Heart right ventricle (tissue), 16 donors: Measurements from ENCODE around the gene ULBP2. TPM values are rescaled to one million over a fixed set of nuclear protein-coding genes. Genes with fewer than 3 reads are reported as not detected.
"Not testable (repeated sequence)": the region's sequence is repeated elsewhere in the genome, so short reads cannot be mapped to it uniquely, and the experiment has no call there.

Experiments
- ATAC-seq, 8 donors: fragments of 200-7000 bp; cut with Tn5 transposase; one replicate each; pipeline ENCODE4 v1.9.1; 2020; ENCODE audit warnings: mild to moderate bottlenecking in 8 of 8, moderate library complexity in 8 of 8, moderate number of reproducible peaks in 1 of 8
- DNase-seq, 2 donors: peaks; one replicate each; pipeline ENCODE4 v3.0.0-alpha.2; 2020
- H3K27ac ChIP-seq, 10 donors: fragments of 200-600 bp; sonication (generic) in 2 of 10; one replicate each; pipeline versions ENCODE4 v1.5.0 to v1.8.0; 2020 to 2022; ENCODE audit warnings: mild to moderate bottlenecking in 3 of 10
- H3K27me3 ChIP-seq, 7 donors: fragments of 200-600 bp; one replicate each; pipeline ENCODE4 v1.8.0; 2021 to 2022; ENCODE audit warnings: mild to moderate bottlenecking in 2 of 7
- H3K36me3 ChIP-seq, 9 donors: fragments of 200-600 bp; sonication (generic) in 1 of 9; one replicate each; pipeline versions ENCODE4 v1.5.0 to v1.8.0; 2020 to 2022; ENCODE audit warnings: mild to moderate bottlenecking in 2 of 9
- H3K4me1 ChIP-seq, 9 donors: fragments of 200-600 bp; sonication (generic) in 1 of 9; one replicate each; pipeline versions ENCODE4 v1.5.0 to v1.8.0; 2020 to 2022; ENCODE audit warnings: mild to moderate bottlenecking in 4 of 9
- H3K4me3 ChIP-seq, 10 donors: fragments of 200-600 bp; sonication (generic) in 2 of 10; one replicate each; pipeline versions ENCODE4 v1.5.0 to v1.8.0; 2020 to 2022; ENCODE audit warnings: mild to moderate bottlenecking in 7 of 10, moderate library complexity in 2 of 10
- H3K9me3 ChIP-seq, 11 donors: fragments of 200-600 bp in 10 of 11; sonication (generic) in 2 of 11; one replicate each; pipeline versions ENCODE4 v1.5.0 to v1.8.0; 2013 to 2022; ENCODE audit warnings: mild to moderate bottlenecking in 2 of 11, control low read depth in 1 of 11, moderate library complexity in 1 of 11
- WGBS, 2 donors: extraction: QIAGEN DNeasy Blood & Tissue Kit; methylation state at CpG; one replicate each; pipeline ENCODE4 v1.1.7; 2013; ENCODE audit warnings: inconsistent platforms in 1 of 2; 5-methylcytosine and 5-hydroxymethylcytosine counted together
- intact Hi-C, 10 donors: fragments of 100-400 bp; cut with DNase I; formaldehyde crosslinking; loops; one replicate each; pipeline versions ENCODE4 v1.11.1 to v1.14.2; 2022
- polyA plus RNA-seq, 2 donors: library from polyadenylated mRNA; stranded (reverse); fragments of 200-250 nt; gene quantifications; one replicate each; pipeline ENCODE4 v1.2.3, GENCODE V29; 2013
- total RNA-seq, 10 donors: library from RNA; stranded (reverse); fragmentation: NEBNext Ultra II Directional in 3 of 10; extraction: Animal tissue kit (Norgen Biotek cat#: 25700) in 3 of 10; gene quantifications; one replicate each; pipeline versions ENCODE4 v1.2.1 to v1.2.4, GENCODE V29; 2021 to 2023
- TF ChIP-seq, protein P1 (sequence below), 9 donors: fragments of 200-600 bp; sonication (generic) in 2 of 9; IDR thresholded peaks; one replicate each; pipeline versions ENCODE4 v1.5.0 to v1.8.0; 2021 to 2022; ENCODE audit warnings: antibody characterized with exemption in 9 of 9, mild to moderate bottlenecking in 5 of 9, moderate library complexity in 1 of 9
- donor health status: Arrhythmogenic right ventricular cardiomyopathy.
- donor health status: ischemic (EF 13 %, LVEDD 7.1; RV severe dilation, severe dysfunction).
- donor health status: healthy with polysubstance abuse.
- donor health status: DM: no; HTN: yes; CAD: no.
- donor health status: DM: no; HTN: no; CAD: no.
- donor health status: ischemic (EF 25% LVEDD 6.9; RV normal size, moderate dysfunction).
- donor health status: ischemic (EF 25% LVEDD 5.7; RV mildly dilated, moderate dysfunction).
- donor health status: healthy.
- donor health status: DM: yes; HTN: yes; CAD: no.
- donor health status: Ischemic cardiomyopathy.
- donor health status: ischemic (EF 35%, LVEDD 5.7; RV mildly dilated, moderate dysfunction).
- donor health status: nonischemic (EF 11% LVEDD 7.7; RV severe dilation, severe dysfunction).
- donor health status: DM: yes; HTN: yes; CAD: no.
- donor health status: PGD.
- donor health status: ischemic (EF 29% LVEDD 5.4; RV normal size, mild dysfunction).
- donor health status: nonischemic (EF 23%, LVEDD 6.1; RV moderate dilation, normal function).

Gene ULBP2
- total and polyA plus RNA-seq, 12 donors = 0.46 to 2.7 (median 1.1) TPM; not detected in 1

GRCh38 chr6:149942461-149942829, 631 bp downstream of the ULBP2 start:
- TF ChIP-seq, protein P1, sequence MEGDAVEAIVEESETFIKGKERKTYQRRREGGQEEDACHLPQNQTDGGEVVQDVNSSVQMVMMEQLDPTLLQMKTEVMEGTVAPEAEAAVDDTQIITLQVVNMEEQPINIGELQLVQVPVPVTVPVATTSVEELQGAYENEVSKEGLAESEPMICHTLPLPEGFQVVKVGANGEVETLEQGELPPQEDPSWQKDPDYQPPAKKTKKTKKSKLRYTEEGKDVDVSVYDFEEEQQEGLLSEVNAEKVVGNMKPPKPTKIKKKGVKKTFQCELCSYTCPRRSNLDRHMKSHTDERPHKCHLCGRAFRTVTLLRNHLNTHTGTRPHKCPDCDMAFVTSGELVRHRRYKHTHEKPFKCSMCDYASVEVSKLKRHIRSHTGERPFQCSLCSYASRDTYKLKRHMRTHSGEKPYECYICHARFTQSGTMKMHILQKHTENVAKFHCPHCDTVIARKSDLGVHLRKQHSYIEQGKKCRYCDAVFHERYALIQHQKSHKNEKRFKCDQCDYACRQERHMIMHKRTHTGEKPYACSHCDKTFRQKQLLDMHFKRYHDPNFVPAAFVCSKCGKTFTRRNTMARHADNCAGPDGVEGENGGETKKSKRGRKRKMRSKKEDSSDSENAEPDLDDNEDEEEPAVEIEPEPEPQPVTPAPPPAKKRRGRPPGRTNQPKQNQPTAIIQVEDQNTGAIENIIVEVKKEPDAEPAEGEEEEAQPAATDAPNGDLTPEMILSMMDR (IDR thresholded peaks at IDR 0.05) = no peak
- H3K27me3 ChIP-seq = peaks cover 15 to 51% (median 38%) of the 10 kb centered on the region in 7 donors
- intact Hi-C loops = loop anchor here in 1 of 10 donors (2.0 kb wide), 1 partner anchor 62 kb away; no protein-coding TSS in a partner anchor
- H3K4me1 ChIP-seq = peaks cover 5 to 31% (median 24%) of the 10 kb centered on the region in 9 donors
- peak overlapping the region in 5 of 10 donors; percentile 58 to 71 (median 66) for H3K27ac ChIP-seq
- no peaks in the 10 kb centered on the region for H3K9me3 ChIP-seq
- ATAC-seq (peak in 4 of 8 donors; percentile 7 to 12 (median 10)), DNase-seq (no peak)
- 29 to 33% methylated on average over 9 to 13 of the region's 13 CpGs for WGBS, 2 donors
- peak overlapping the region in 9 of 10 donors; percentile 51 to 74 (median 59) for H3K4me3 ChIP-seq
- no peaks in the 10 kb centered on the region for H3K36me3 ChIP-seq

- WGBS, 2 donors = 74 to 77% methylated on average over 5 of the region's 5 CpGs
- peaks cover 10 to 44% (median 34%) of the 10 kb centered on the region in 7 donors for H3K27me3 ChIP-seq
- H3K4me3 ChIP-seq, H3K36me3 ChIP-seq, H3K27ac ChIP-seq, H3K9me3 ChIP-seq, ATAC-seq, DNase-seq: not testable (repeated sequence)
- peaks cover 4 to 28% (median 21%) of the 10 kb centered on the region in 9 donors for H3K4me1 ChIP-seq
- intact Hi-C loops = loop anchor here in 1 of 10 donors (2.0 kb wide), 1 partner anchor 61 kb away; no protein-coding TSS in a partner anchor
These were observed 1.5 kb downstream of the ULBP2 start for GRCh38 chr6:149943321-149943720.

GRCh38 chr6:149945276-149945675, 3.5 kb downstream of the ULBP2 start:
- H3K27me3 ChIP-seq = peaks cover 0 to 33% (median 21%) of the 10 kb centered on the region in 7 donors
- DNase-seq, H3K9me3 ChIP-seq, intact Hi-C loops, ATAC-seq, H3K36me3 ChIP-seq, H3K4me3 ChIP-seq, H3K27ac ChIP-seq: not testable (repeated sequence)
- WGBS, 2 donors = 82 to 86% methylated on average over 3 to 4 of the region's 6 CpGs
- H3K4me1 ChIP-seq = peaks cover 0 to 17% (median 13%) of the 10 kb centered on the region in 9 donors

DNA sequence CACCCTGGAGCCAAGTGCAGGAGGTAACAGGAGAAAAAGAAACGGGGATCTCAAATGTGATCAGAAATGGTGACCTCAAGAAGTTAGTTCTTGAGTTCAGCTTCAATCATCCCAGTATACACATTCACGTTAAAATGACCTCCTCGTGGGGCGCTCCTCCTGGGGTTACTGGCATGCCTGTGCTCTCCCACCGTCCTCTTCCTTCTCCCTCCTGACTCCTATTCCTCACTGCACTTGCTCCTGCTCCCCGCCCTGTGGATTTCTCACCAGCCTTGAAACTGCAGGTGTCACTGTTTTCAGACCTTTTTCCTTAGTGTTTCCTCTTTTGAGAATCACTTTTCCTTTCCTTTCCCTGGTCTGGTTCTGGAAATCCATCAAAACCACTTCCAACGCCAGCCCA, 4.8 kb downstream of the ULBP2 start:
- intact Hi-C loops, H3K27ac ChIP-seq, H3K4me1 ChIP-seq, H3K4me3 ChIP-seq, ATAC-seq, H3K36me3 ChIP-seq, H3K9me3 ChIP-seq, DNase-seq: not testable (repeated sequence)
- H3K27me3 ChIP-seq = peaks cover 0 to 35% (median 23%) of the 10 kb centered on the region in 7 donors
- 57 to 69% methylated on average over 7 of the region's 7 CpGs for WGBS, 2 donors

DNA sequence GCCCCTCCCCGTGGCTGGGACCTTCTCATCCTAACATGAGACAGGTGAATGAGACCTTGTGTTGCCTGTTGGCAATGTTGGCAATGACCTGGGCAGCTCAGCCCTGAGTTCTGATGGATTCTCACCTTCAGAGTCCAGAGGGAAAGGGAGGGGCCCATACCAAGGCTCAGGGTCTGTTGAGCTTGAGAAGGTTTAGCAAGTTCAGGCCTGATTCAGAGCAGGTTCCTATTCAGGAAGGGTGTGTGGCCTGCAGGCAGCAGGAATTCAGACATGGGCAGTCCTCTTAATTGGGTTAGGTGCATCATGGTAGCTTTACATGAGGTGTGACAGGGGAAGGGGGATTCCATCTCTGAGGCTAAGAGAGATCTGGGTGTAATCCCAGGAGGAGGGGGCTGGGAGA, 5.7 kb downstream of the ULBP2 start:
- ATAC-seq, H3K27ac ChIP-seq, H3K9me3 ChIP-seq, intact Hi-C loops, H3K4me3 ChIP-seq, H3K36me3 ChIP-seq, DNase-seq, H3K4me1 ChIP-seq: not testable (repeated sequence)
- WGBS, 2 donors = no CpG with 5 or more reads among the region's 1 CpG
- peaks cover 0 to 38% (median 32%) of the 10 kb centered on the region in 7 donors for H3K27me3 ChIP-seq

GRCh38 chr6:149948011-149948410, 6.2 kb downstream of the ULBP2 start:
- H3K4me1 ChIP-seq = no peaks in the 10 kb centered on the region
- H3K4me3 ChIP-seq = no peak overlapping the region
- no peaks in the 10 kb centered on the region for H3K9me3 ChIP-seq
- ATAC-seq (no peak), DNase-seq (no peak)
- TF ChIP-seq, protein P1 (IDR thresholded peaks at IDR 0.05) = no peak
- peaks cover 0 to 43% (median 36%) of the 10 kb centered on the region in 7 donors for H3K27me3 ChIP-seq
- 81 to 92% methylated on average over 1 of the region's 1 CpG for WGBS, 2 donors
- H3K27ac ChIP-seq = no peak overlapping the region
- intact Hi-C loops = no loop called here
- H3K36me3 ChIP-seq = no peaks in the 10 kb centered on the region
